Measurements from ENCODE around the gene CCL26. TPM values are rescaled to one million over a fixed set of nuclear protein-coding genes. Genes with fewer than 3 reads are reported as not detected.
"Not testable (repeated sequence)": the region's sequence is repeated elsewhere in the genome, so short reads cannot be mapped to it uniquely, and the experiment has no call there.

Gene CCL26
- total RNA-seq, 2 experiments from 2014 or later, result not detected

DNA sequence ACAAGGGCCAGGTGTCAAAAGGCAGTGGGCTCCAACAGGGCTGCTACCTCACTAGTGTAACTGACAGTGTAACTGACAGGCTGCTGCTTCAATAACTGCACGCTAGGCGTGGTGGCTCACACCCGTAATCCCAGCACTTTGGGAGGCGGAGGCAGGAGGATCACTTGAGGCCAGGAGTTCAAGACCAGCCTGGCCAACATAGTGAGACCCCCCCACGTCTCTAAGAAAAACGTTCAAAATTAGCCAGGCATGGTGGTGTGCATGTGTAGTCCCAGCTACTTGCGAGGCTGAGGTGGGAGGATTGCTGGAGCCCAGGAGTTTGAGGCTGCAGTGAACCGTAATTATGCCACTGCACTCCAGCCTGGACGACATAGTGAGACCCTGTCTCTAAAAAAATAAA is 50.1 kb downstream of the CCL26 start:
- CTCF ChIA-PET, result interaction anchor here (1.2 kb wide), 1 partner anchor 40 kb away, joined by 3 read pairs; no protein-coding TSS in a partner anchor
- POLR2A ChIA-PET, result not testable (repeated sequence)

DNA sequence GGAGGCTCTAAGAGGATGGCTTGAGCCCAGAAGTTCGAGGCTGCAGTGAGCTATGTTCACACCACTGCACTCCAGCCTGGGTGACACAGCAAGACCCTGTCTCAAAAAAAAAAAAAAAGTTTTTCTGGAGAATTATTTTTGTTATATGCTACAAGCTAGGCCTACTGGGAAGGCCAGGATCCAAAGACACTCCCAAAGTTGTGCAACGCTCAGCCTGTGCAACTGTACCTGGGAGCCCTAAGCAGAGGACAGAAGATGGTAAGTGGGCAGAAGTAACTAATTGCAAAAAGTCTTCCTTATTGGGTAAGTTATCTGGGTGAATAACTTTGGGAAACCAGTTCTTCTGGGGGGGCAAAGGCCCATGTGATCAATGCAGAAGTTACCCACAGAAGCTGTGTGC is 50.6 kb downstream of the CCL26 start:
- ChIA-PET CTCF (no interaction called here), POLR2A (no interaction called here)

GRCh38 chr7:75719626-75720025 is 52.4 kb downstream of the CCL26 start:
- CTCF ChIA-PET, result no interaction called here
- POLR2A ChIA-PET, result no interaction called here

Other genes with a start within 250 kb of the CCL26 start
- 1 to 10 TPM; 5.5 to 5.7 TPM for gene HIP1, start 33.3 kb downstream of the CCL26 start, total RNA-seq
- gene CCL24, start 41.6 kb upstream of the CCL26 start, total RNA-seq, result not detected
- gene RHBDD2, start 106.8 kb upstream of the CCL26 start, total RNA-seq, result 10 to 100 TPM; 38.1 to 39.1 TPM
- gene POR, start 142.9 kb upstream of the CCL26 start, total RNA-seq, result 10 to 100 TPM; 42.2 to 47.9 TPM
- 10 to 100 TPM; 32.0 to 35.2 TPM for gene TMEM120A, start 222.4 kb upstream of the CCL26 start, total RNA-seq